Measurements from ENCODE around the gene MGRN1. TPM values are rescaled to one million over a fixed set of nuclear protein-coding genes. Genes with fewer than 3 reads are reported as not detected.
A peak's percentile ranks its signal among the peaks of the same experiment; 100 is the strongest.

MGRN1 gene
- total RNA-seq, 2 experiments from 2014 or later, result 72.7 to 73.2 TPM

DNA sequence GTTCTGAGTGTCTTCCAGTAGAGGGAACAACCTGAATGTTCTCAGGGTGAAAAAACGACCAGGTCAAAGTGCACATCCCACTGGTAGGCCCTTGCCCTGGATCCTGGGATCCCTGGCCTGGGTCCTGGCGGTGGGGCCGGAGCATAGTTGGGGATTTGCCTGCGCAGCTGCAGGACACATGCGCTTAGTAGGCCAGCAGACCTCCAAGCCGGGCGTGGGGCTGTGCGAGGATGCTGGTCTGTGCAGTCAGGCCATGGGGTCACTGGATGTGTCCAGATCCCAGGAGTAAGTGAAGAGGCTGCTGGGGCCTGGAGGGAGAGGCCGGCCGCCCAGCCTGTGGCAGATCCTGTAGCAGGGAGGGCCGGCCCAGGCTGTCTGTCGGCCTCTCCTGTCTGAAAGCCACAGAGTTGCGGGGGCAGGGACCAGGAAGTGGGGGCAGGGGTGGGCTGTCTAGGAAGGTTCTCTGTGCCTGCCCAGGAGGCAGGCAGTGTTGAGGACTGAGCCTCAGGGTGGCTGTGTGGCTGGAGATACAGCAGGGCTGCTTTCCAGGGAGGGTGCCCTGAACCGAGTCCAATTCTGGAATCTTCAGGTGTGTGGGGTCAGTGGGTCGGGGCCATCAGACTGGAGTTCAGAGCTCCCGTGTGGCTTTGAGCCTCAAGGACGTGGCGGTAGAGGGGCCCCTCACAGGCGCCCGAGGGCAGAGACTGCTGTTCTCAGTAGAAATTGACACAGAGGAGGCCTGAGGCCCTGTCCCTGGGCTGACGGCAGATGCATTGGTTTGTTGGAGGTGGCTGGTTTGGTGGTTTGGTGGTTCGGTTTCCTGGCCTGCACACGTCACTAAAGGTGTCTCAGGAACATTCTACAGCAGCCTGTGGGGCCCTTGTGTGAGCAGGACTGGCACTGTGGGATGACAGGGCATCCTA is 51.5 kb downstream of the MGRN1 start:
- CTCF ChIA-PET, result interaction anchor here (0.6 to 2.1 kb wide), 3 partner anchors 26 to 266 kb away, joined by 4 to 11 read pairs (median 4); partner anchors contain the start of gene MGRN1
- DNase-seq, result peak; percentile 91
- Mint-ChIP-seq H3K4me3 (peak overlapping the region; percentile 33), H3K27me3 (no peaks in the 10 kb centered on the region), H3K36me3 (peaks cover 7% of the 10 kb centered on the region), H3K27ac (peak overlapping the region; percentile 96), H3K9me3 (no peaks in the 10 kb centered on the region), H3K4me1 (ENCODE audit: low read depth) (peaks cover 24% of the 10 kb centered on the region)
- POLR2A ChIA-PET, result interaction anchor here (0.6 to 1.6 kb wide), 3 partner anchors 19 to 52 kb away, joined by 3 to 5 read pairs (median 4); partner anchors contain the start of gene MGRN1
- intact Hi-C loops (cut with micrococcal nuclease), result loop anchor here (2.0 to 5.0 kb wide), 2 partner anchors 15 to 59 kb away; no protein-coding TSS in a partner anchor

DNA sequence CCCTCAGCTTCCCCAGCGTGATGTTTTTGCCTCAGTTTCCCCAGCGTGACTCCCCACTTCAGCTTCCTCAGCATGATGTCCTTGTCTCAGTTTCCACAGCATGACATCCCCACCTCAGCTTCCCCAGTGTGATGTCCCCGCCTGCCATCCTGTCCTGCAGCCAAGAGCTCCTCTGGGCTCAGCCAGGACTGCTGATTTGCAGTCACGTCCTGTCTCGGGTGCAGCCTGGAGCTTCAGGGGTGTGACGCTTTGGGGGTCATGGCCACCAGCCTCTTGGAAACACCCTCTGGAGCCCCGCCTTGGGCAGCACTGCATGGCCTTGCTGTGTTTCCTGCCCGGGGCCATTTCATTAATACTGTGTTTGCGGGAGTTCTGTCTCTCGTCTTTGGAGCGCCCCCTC is 52.2 kb downstream of the MGRN1 start:
- Mint-ChIP-seq H3K36me3 (peaks cover 8% of the 10 kb centered on the region), H3K4me1 (ENCODE audit: low read depth) (peaks cover 24% of the 10 kb centered on the region), H3K9me3 (no peaks in the 10 kb centered on the region), H3K27ac (peak overlapping the region; percentile 96), H3K27me3 (no peaks in the 10 kb centered on the region), H3K4me3 (peak overlapping the region; percentile 33)
- no peak for DNase-seq
- ChIA-PET POLR2A (interaction anchor here (0.6 to 1.6 kb wide), 3 partner anchors 18 to 53 kb away, joined by 3 to 5 read pairs (median 4); partner anchors contain the start of gene MGRN1), CTCF (interaction anchor here (0.6 to 2.1 kb wide), 3 partner anchors 27 to 265 kb away, joined by 4 to 11 read pairs (median 4); partner anchors contain the start of gene MGRN1)
- intact Hi-C loops (cut with micrococcal nuclease), result loop anchor here (2.0 to 5.0 kb wide), 2 partner anchors 16 to 60 kb away; no protein-coding TSS in a partner anchor

DNA sequence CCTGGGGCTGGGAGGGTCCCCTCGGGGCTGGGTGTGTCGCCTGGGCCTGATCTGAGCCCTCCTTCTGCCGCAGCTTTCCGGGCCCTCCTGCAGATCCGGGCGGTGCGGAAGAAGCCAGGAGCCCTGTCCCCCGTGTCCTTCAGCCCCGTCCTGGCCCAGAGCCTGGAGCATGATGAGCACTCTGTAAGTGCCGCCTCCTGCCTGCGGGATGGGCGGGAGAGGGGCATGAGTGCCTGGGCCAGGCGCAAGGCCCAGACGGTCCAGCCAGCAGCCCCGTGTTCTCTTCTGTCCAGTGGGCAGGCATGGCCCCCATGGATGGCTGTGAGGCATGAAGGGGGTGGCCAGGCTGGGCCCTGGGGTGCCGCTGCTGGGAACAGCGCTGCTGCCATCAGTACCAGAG is 52.8 kb downstream of the MGRN1 start:
- ChIA-PET CTCF (interaction anchor here (1.4 to 2.1 kb wide), 2 partner anchors 27 to 53 kb away, joined by 4 to 11 read pairs; partner anchors contain the start of gene MGRN1), POLR2A (interaction anchor here (0.6 to 1.6 kb wide), 3 partner anchors 17 to 53 kb away, joined by 3 to 5 read pairs (median 4); partner anchors contain the start of gene MGRN1)
- Mint-ChIP-seq H3K9me3 (no peaks in the 10 kb centered on the region), H3K4me1 (ENCODE audit: low read depth) (peaks cover 24% of the 10 kb centered on the region), H3K27ac (peak overlapping the region; percentile 96), H3K27me3 (no peaks in the 10 kb centered on the region), H3K4me3 (no peak overlapping the region), H3K36me3 (peaks cover 8% of the 10 kb centered on the region)
- intact Hi-C loops (cut with micrococcal nuclease), result loop anchor here (2.0 to 5.0 kb wide), 2 partner anchors 17 to 60 kb away; no protein-coding TSS in a partner anchor
- no peak for DNase-seq

DNA sequence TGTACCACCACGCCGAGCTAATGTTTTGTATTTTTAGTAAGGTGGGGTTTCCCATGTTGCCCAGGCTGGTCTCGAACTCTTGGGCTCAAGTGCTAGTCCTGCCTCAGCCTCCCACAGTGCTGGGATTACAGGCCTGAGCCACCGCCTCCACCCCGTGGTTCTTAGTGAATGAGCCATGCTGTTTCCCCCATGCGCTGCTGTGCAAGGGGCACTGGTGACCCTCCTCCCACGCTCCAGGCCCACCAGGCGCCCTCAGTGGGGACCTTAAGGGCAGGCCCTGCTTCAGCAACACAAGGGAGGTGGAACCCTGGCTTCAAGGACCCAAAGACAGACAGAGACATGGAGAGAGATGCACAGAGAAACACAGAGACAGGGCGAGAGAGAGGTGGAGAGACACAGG is 53.4 kb downstream of the MGRN1 start:
- DNase-seq, result no peak
- ChIA-PET CTCF (interaction anchor here (2.1 kb wide), 1 partner anchor 28 kb away, joined by 11 read pairs; no protein-coding TSS in a partner anchor), POLR2A (no interaction called here)
- Mint-ChIP-seq H3K27me3 (no peaks in the 10 kb centered on the region), H3K36me3 (peaks cover 8% of the 10 kb centered on the region), H3K9me3 (no peaks in the 10 kb centered on the region), H3K27ac (peak overlapping the region; percentile 31), H3K4me3 (no peak overlapping the region), H3K4me1 (ENCODE audit: low read depth) (peaks cover 24% of the 10 kb centered on the region)
- intact Hi-C loops (cut with micrococcal nuclease), result loop anchor here (2.0 to 5.0 kb wide), 2 partner anchors 17 to 61 kb away; no protein-coding TSS in a partner anchor

DNA sequence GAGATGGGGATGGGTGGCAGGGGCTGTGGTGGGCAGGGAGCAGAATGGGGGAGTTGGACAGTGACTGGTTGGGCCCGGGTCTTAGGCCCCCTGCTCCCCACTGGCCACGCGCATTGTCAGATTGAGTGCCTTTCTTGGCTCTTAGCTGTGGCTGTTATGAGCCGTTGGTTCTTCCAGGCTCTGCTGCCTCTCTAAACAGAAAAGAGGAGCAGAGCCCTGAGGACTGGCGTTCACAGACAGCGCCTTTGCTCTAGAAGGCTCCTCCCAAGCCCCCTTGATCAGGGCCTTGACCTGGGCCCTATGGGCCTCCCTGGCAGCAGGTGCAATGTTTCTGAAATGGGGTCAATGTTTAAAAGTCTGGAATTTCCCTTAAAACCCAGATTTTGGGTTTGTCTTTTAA is 54.0 kb downstream of the MGRN1 start:
- intact Hi-C loops (cut with micrococcal nuclease), result loop anchor here (5.0 kb wide), 1 partner anchor 61 kb away; no protein-coding TSS in a partner anchor
- peaks cover 6% of the 10 kb centered on the region for H3K36me3 Mint-ChIP-seq

DNA sequence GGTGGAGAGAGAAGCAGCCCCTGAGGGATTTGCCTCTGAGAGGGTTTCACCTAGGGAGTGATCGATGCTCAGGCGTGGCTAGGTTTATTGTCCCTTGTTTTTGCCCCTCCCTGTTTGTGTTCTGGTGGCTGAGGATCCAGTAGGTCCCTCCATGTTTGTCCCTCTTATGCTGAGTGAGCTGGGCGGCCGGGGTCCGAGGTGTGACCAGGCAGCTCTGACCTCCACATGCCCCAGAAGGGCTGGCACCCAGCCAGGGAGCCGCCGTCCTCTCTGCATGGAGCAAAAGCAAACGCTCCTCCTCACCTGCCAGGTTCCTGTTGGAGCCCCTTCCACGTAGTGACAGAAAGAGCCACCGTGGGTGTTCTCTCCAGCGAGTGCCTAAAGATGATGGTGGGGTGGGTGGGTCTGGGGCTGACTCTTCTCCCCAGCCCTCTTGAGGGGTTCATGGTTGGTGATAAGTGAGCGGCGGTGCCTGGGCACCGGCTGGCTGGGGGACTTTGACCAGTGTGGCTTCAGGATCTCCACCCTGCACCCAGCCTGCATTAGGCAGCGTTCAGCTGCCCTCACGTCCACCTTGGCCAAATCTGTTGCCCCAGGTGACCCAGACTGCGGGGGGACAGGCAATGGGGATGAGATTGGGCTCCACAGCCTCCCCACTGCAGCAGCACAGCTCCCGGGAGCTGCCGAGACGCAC is 54.7 kb downstream of the MGRN1 start:
- Mint-ChIP-seq H3K9me3 (no peaks in the 10 kb centered on the region), H3K27ac (no peak overlapping the region)

More for the DNA sequence above, 54.0 kb downstream of the MGRN1 start:
- H3K4me1 Mint-ChIP-seq (ENCODE audit: low read depth), result peaks cover 24% of the 10 kb centered on the region
- DNase-seq, result no peak
- CTCF ChIA-PET, result no interaction called here
- POLR2A ChIA-PET, result no interaction called here
- no peaks in the 10 kb centered on the region for H3K9me3 Mint-ChIP-seq
- H3K27me3 Mint-ChIP-seq, result no peaks in the 10 kb centered on the region
- H3K27ac Mint-ChIP-seq, result peak overlapping the region; percentile 31
- H3K4me3 Mint-ChIP-seq, result no peak overlapping the region

DNA sequence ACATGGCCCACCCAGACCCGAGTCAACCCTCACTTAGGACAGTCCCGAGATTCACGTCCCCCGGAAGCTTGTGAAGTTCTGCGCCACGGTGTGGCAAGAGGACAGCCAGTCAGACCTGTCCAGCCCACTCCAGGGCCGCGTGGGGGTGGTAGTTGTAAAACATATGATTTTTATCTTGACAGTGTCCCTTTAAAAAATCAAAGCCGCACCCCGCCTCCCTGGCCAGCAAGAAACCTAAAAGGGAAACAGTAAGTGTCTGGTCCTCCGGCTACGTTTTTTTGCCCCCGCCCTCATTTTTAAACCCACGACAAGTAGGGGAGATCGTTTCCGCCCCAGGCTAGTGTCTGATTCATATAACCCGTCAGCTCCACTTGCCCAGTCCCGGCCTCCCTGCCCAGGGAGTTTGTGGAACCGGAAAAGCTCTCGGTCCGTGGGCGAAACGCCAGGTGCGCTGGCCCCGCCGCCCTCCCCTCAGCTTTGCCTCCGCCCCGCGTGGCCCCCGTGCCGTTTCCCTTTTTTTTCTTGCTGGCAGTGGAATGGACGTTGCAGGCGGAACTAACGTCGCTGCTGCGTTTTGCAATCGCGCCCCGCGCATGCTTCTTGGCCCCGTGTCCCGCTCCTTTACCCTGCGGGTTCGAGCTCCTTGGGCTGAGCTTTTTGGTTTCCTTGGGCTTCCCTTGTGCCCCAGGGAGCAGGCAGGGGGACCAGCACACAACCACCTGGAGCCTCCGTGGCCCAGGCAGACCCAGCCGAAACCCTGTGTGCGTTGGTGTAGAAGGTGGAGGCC is 55.4 kb downstream of the MGRN1 start:
- no peak overlapping the region for H3K4me3 Mint-ChIP-seq
- no peak overlapping the region for H3K27ac Mint-ChIP-seq
- H3K4me1 Mint-ChIP-seq (ENCODE audit: low read depth), result peaks cover 24% of the 10 kb centered on the region
- POLR2A ChIA-PET, result interaction anchor here (0.5 kb wide), 1 partner anchor 274 kb away, joined by 6 read pairs; no protein-coding TSS in a partner anchor
- peaks cover 8% of the 10 kb centered on the region for H3K36me3 Mint-ChIP-seq
- no peaks in the 10 kb centered on the region for H3K9me3 Mint-ChIP-seq
- peak; percentile 17 for DNase-seq
- intact Hi-C loops (cut with micrococcal nuclease), result loop anchor here (5.0 kb wide), 1 partner anchor 63 kb away; no protein-coding TSS in a partner anchor
- CTCF ChIA-PET, result no interaction called here
- H3K27me3 Mint-ChIP-seq, result no peaks in the 10 kb centered on the region

More for the DNA sequence above, 54.7 kb downstream of the MGRN1 start:
- POLR2A ChIA-PET, result no interaction called here
- Mint-ChIP-seq H3K27me3 (no peaks in the 10 kb centered on the region), H3K36me3 (peaks cover 4% of the 10 kb centered on the region), H3K4me1 (ENCODE audit: low read depth) (peaks cover 24% of the 10 kb centered on the region), H3K4me3 (no peak overlapping the region)
- intact Hi-C loops (cut with micrococcal nuclease), result loop anchor here (5.0 kb wide), 1 partner anchor 62 kb away; no protein-coding TSS in a partner anchor
- CTCF ChIA-PET, result no interaction called here
- DNase-seq, result no peak

DNA sequence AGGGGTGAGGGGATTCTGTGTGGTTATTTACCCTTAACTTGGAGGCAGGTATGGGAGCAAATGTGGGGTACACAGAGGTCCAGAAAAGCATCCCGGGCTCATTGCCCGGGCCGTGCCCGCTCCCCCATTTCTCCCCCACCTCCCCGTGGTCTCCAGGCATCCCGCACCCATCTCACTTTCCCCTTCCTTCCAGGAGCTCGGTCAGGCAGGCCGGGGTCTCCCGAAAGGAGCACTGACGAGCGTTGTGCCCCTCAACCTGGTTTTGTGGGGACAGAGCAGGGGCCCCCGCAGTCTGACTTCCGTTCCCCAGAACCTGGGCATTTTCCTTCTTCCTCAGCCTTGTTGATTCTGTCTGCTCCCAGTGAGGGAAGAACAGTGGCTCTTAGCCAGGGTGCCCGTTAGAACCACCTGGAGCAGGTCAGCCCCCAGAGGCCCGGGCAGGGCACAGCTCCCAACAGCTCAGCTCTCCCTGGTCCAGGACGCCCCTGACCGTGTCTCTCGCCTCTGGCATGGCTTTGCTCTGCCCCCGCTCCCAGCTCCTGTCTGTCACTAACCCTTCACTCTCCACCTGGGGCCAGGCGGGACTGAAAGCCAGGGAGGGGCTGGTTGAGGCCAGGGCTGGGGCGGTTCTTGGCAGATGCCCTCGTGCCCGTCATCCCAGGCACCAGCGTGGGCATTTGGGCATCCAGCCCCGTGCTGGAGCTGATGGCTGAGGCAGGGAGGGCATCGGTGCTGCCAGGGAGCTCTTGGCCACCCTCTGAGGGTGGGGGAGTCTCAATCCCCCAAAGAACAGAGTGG is 56.2 kb downstream of the MGRN1 start:
- POLR2A ChIA-PET, result interaction anchor here (0.5 kb wide), 1 partner anchor 273 kb away, joined by 6 read pairs; no protein-coding TSS in a partner anchor
- Mint-ChIP-seq H3K36me3 (peaks cover 10% of the 10 kb centered on the region), H3K4me3 (peak overlapping the region; percentile 5), H3K27me3 (no peaks in the 10 kb centered on the region), H3K9me3 (no peaks in the 10 kb centered on the region), H3K27ac (no peak overlapping the region), H3K4me1 (ENCODE audit: low read depth) (peaks cover 18% of the 10 kb centered on the region)
- CTCF ChIA-PET, result no interaction called here
- intact Hi-C loops (cut with micrococcal nuclease), result no loop called here
- DNase-seq, result no peak

DNA sequence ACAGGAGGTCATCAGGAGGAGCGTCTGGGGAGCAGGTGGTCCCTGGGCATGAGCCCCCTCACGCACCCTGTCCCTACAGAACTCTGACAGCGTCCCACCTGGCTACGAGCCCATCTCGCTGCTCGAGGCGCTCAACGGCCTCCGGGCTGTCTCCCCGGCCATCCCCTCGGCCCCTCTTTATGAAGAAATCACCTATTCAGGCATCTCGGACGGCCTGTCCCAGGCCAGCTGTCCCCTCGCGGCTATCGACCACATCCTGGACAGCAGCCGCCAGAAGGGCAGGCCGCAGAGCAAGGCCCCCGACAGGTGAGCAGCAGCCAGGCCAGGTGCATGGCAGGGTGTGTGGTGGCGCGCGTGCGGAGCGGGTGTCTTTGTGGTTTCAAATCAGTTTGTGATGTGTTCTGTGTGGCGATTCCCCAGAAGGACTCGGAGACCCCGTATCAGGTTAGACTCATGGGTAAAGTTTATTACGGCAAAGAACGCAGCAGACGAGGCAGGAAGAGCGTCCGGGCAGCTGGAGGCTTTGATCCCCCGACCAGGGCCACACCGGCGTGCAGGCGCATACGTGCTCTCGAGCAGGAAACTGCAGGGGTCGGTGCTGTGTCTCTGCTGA is 57.0 kb downstream of the MGRN1 start:
- H3K9me3 Mint-ChIP-seq, result no peaks in the 10 kb centered on the region
- ChIA-PET CTCF (interaction anchor here (1.7 kb wide), 1 partner anchor 11 kb away, joined by 9 read pairs; the partner anchor contains the start of gene NUDT16L1), POLR2A (no interaction called here)
- intact Hi-C loops (cut with micrococcal nuclease), result no loop called here
- H3K27ac Mint-ChIP-seq, result no peak overlapping the region
- H3K4me1 Mint-ChIP-seq (ENCODE audit: low read depth), result peaks cover 11% of the 10 kb centered on the region
- H3K36me3 Mint-ChIP-seq, result peaks cover 10% of the 10 kb centered on the region
- no peak for DNase-seq
- H3K4me3 Mint-ChIP-seq, result no peak overlapping the region
- no peaks in the 10 kb centered on the region for H3K27me3 Mint-ChIP-seq

DNA sequence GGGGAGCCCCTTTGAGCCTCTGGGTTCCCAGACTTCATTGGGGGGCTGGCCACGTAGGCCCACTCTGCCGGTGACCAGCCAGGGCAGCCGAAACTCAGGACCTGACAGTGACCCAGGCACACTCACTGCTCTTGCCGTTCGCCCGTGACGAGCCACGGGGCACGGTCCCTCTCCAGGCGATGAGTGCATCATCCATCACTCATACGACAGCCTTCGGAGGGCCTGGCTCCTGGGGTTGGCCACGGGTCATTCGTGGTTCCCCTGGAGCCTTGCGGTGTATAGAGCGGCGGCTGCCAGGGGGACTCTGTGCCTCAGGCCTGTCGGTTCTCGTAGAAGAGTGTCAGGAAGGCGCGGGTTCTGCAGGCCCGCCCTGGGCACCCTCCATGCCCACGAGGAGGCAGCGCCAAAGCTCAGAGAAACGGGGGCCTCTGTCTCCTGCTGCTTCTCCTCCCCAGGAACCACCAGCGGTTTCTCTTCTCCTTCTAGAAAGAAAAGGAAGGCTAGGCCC is 57.5 kb downstream of the MGRN1 start:
- Mint-ChIP-seq H3K4me3 (no peak overlapping the region), H3K36me3 (peaks cover 9% of the 10 kb centered on the region), H3K4me1 (ENCODE audit: low read depth) (peaks cover 5% of the 10 kb centered on the region), H3K9me3 (no peaks in the 10 kb centered on the region), H3K27me3 (no peaks in the 10 kb centered on the region), H3K27ac (no peak overlapping the region)
- POLR2A ChIA-PET, result no interaction called here
- intact Hi-C loops (cut with micrococcal nuclease), result no loop called here
- no peak for DNase-seq
- CTCF ChIA-PET, result interaction anchor here (0.9 to 1.7 kb wide), 3 partner anchors 11 to 58 kb away, joined by 4 to 9 read pairs (median 5); partner anchors contain the start of genes MGRN1 and NUDT16L1

Data from activated CD4-positive, alpha-beta memory T cell treated with anti-CD3 and anti-CD28 coated beads for 36 hours (primary cell).